Mesenchymal stem cell (in vitro differentiated cells and primary cell): ENCODE measurements around the gene CDC42BPB.

Source experiments
- DNase-seq: peaks from one replicate; pipeline ENCODE4 v3.0.0-alpha.2; 2013
- H2AFZ ChIP-seq: one replicate; pipeline ENCODE4 v1.6.1; 2013; ENCODE audit warnings: low read depth, mild to moderate bottlenecking, control low read depth, inconsistent platforms, low read length, moderate library complexity
- H2AK5ac ChIP-seq: 2 replicates; pipeline ENCODE4 v1.6.1; 2013; ENCODE audit warnings: low read length, moderate library complexity, mild to moderate bottlenecking, inconsistent platforms; ENCODE audit not compliant: severe bottlenecking
- H2BK120ac ChIP-seq: one replicate; pipeline ENCODE4 v1.6.1; 2013; ENCODE audit warnings: low read depth, mild to moderate bottlenecking, inconsistent platforms, low read length, moderate library complexity
- H2BK12ac ChIP-seq, 2 experiments: one replicate each; pipeline ENCODE4 v1.6.1; 2013; ENCODE audit warnings: inconsistent platforms in 2 of 2, low read length in 2 of 2, mild to moderate bottlenecking in 2 of 2, moderate library complexity in 2 of 2, control low read depth in 1 of 2
- H2BK15ac ChIP-seq: one replicate; pipeline ENCODE4 v1.6.1; 2013; ENCODE audit warnings: mild to moderate bottlenecking, low read depth, inconsistent platforms; ENCODE audit not compliant: poor library complexity, severe bottlenecking
- H2BK5ac ChIP-seq: 2 replicates; pipeline ENCODE4 v1.6.1; 2013; ENCODE audit warnings: low read depth, mild to moderate bottlenecking, low read length, control low read depth, inconsistent platforms; ENCODE audit not compliant: poor library complexity, severe bottlenecking
- H3K14ac ChIP-seq, 2 experiments: one replicate each; pipeline ENCODE4 v1.6.1; 2013; ENCODE audit warnings: inconsistent platforms in 2 of 2, low read length in 2 of 2, control low read depth in 1 of 2, mild to moderate bottlenecking in 1 of 2, moderate library complexity in 1 of 2
- H3K18ac ChIP-seq, 2 experiments: one replicate each; pipeline ENCODE4 v1.6.1; 2013; ENCODE audit warnings: inconsistent platforms in 2 of 2, low read length in 2 of 2, control low read depth in 1 of 2, low read depth in 1 of 2, mild to moderate bottlenecking in 1 of 2
- H3K23ac ChIP-seq, 2 experiments: one replicate each; pipeline ENCODE4 v1.6.1; 2013; ENCODE audit warnings: inconsistent platforms in 2 of 2, low read length in 2 of 2, mild to moderate bottlenecking in 2 of 2, moderate library complexity in 2 of 2, control low read depth in 1 of 2
- H3K27ac ChIP-seq: 2 replicates; pipeline ENCODE4 v1.5.1; 2013; ENCODE audit warnings: mild to moderate bottlenecking, moderate library complexity, low read length, control low read depth, inconsistent platforms; ENCODE audit not compliant: poor library complexity, severe bottlenecking
- H3K27me3 ChIP-seq, 2 experiments: 2 replicates each; pipeline versions ENCODE4 v1.6.1 to v1.7.0; 2013; ENCODE audit warnings: low read length in 2 of 2, mild to moderate bottlenecking in 2 of 2, moderate library complexity in 2 of 2, control low read depth in 1 of 2, inconsistent platforms in 1 of 2; ENCODE audit not compliant: control insufficient read depth in 1 of 2, insufficient read depth in 1 of 2
- H3K36me3 ChIP-seq, 2 experiments: 2 replicates each; pipeline versions ENCODE4 v1.6.1 to v1.7.0; 2013; ENCODE audit warnings: low read length in 2 of 2, control low read depth in 1 of 2, inconsistent platforms in 1 of 2, low read depth in 1 of 2, mild to moderate bottlenecking in 1 of 2; ENCODE audit not compliant: insufficient read depth in 2 of 2, control insufficient read depth in 1 of 2
- H3K4ac ChIP-seq, 2 experiments: one replicate each; pipeline ENCODE4 v1.6.1; 2013; ENCODE audit warnings: inconsistent platforms in 2 of 2, low read length in 2 of 2, mild to moderate bottlenecking in 2 of 2, moderate library complexity in 2 of 2, control low read depth in 1 of 2, low read depth in 1 of 2
- H3K4me1 ChIP-seq: 2 replicates; pipeline ENCODE4 v1.6.1; 2013; ENCODE audit warnings: low read depth, low read length, control low read depth; ENCODE audit not compliant: control insufficient read depth, insufficient read depth
- H3K4me2 ChIP-seq: 2 replicates; pipeline ENCODE4 v1.6.1; 2013; ENCODE audit warnings: low read length, mild to moderate bottlenecking, inconsistent platforms; ENCODE audit not compliant: poor library complexity, severe bottlenecking
- H3K4me3 ChIP-seq, 2 experiments: 2 replicates each; pipeline versions ENCODE4 v1.5.1 to v1.7.0; 2013; ENCODE audit warnings: low read length in 2 of 2, mild to moderate bottlenecking in 2 of 2, control low read depth in 1 of 2, low read depth in 1 of 2; ENCODE audit not compliant: insufficient read depth in 1 of 2
- H3K79me1 ChIP-seq: replicated peaks from 2 replicates; pipeline ENCODE4 v1.6.1; 2013; ENCODE audit warnings: mild to moderate bottlenecking, control low read depth, low read length, inconsistent platforms; ENCODE audit not compliant: poor library complexity, severe bottlenecking
- H3K9ac ChIP-seq: 2 replicates; pipeline ENCODE4 v1.7.0; 2013; ENCODE audit warnings: mild to moderate bottlenecking, low read length, moderate library complexity
- H3K9me3 ChIP-seq: 2 replicates; pipeline ENCODE4 v1.7.0; 2013; ENCODE audit warnings: mild to moderate bottlenecking, low read length; ENCODE audit not compliant: control insufficient read depth
- H4K8ac ChIP-seq: one replicate; pipeline ENCODE4 v1.6.1; 2013; ENCODE audit warnings: inconsistent platforms, mild to moderate bottlenecking, low read length, moderate library complexity
- H4K91ac ChIP-seq: one replicate; pipeline ENCODE4 v1.6.1; 2013; ENCODE audit warnings: mild to moderate bottlenecking, low read length, inconsistent platforms
- WGBS: methylation state at CpG from one replicate; pipeline ENCODE4 v1.1.7; 2013; ENCODE audit warnings: mixed read lengths; 5-methylcytosine and 5-hydroxymethylcytosine counted together

The CDC42BPB gene

GRCh38 chr14:103006991-103007520 lies 50.3 kb downstream of the CDC42BPB start:
- H3K9me3 ChIP-seq, result no peaks in the 10 kb centered on the region
- no peak overlapping the region for H3K4me2 ChIP-seq
- no peak overlapping the region for H3K4me3 ChIP-seq
- no peak overlapping the region for H3K9ac ChIP-seq
- H3K4ac ChIP-seq, result no peak overlapping the region
- over 99% methylated on average over 14 of the region's 14 CpGs for WGBS
- H3K36me3 ChIP-seq, result peaks cover 73 to 80% of the 10 kb centered on the region in 2 experiments
- no peak overlapping the region for H3K14ac ChIP-seq
- H3K18ac ChIP-seq, result no peak overlapping the region
- no peak overlapping the region for H2BK120ac ChIP-seq
- peaks cover 39% of the 10 kb centered on the region for H3K79me1 ChIP-seq
- no peak overlapping the region for H2AK5ac ChIP-seq
- no peak overlapping the region for H4K91ac ChIP-seq
- H3K27me3 ChIP-seq, result no peaks in the 10 kb centered on the region
- peaks cover 24% of the 10 kb centered on the region for H3K4me1 ChIP-seq
- no peak overlapping the region for H3K27ac ChIP-seq
- no peak for DNase-seq
- H2AFZ ChIP-seq, result no peak overlapping the region
- no peak overlapping the region for H2BK12ac ChIP-seq
- no peak overlapping the region for H2BK5ac ChIP-seq
- no peak overlapping the region for H3K23ac ChIP-seq
- no peak overlapping the region for H2BK15ac ChIP-seq
- no peak overlapping the region for H4K8ac ChIP-seq

- Histone ChIP-seq H2BK15ac (no peak overlapping the region), H3K14ac (no peak overlapping the region), H3K23ac (no peak overlapping the region), H3K9ac (no peak overlapping the region), H3K18ac (no peak overlapping the region), H3K4me3 (no peak overlapping the region), H3K27me3 (no peaks in the 10 kb centered on the region), H2AFZ (no peak overlapping the region), H3K4ac (no peak overlapping the region), H3K4me2 (no peak overlapping the region), H3K27ac (no peak overlapping the region), H4K8ac (no peak overlapping the region), H2BK5ac (no peak overlapping the region), H2BK12ac (no peak overlapping the region), H3K4me1 (peaks cover 19% of the 10 kb centered on the region), H3K9me3 (no peaks in the 10 kb centered on the region), H3K79me1 (peaks cover 48% of the 10 kb centered on the region), H2BK120ac (no peak overlapping the region), H4K91ac (no peak overlapping the region), H2AK5ac (no peak overlapping the region), H3K36me3 (peaks cover 82 to 84% of the 10 kb centered on the region in 2 experiments)
- DNase-seq, result no peak
- 98% methylated on average over 8 of the region's 8 CpGs for WGBS
Measured at GRCh38 chr14:103006106-103006505, 51.2 kb downstream of the CDC42BPB start.

GRCh38 chr14:103003850-103004249 lies 53.5 kb downstream of the CDC42BPB start:
- Histone ChIP-seq H2AK5ac (no peak overlapping the region), H3K27ac (no peak overlapping the region), H3K18ac (no peak overlapping the region), H3K9ac (no peak overlapping the region), H2BK5ac (no peak overlapping the region), H4K8ac (no peak overlapping the region), H2BK120ac (no peak overlapping the region), H3K4me3 (no peak overlapping the region), H3K27me3 (no peaks in the 10 kb centered on the region), H3K36me3 (peaks cover 82 to 90% of the 10 kb centered on the region in 2 experiments), H2AFZ (no peak overlapping the region), H3K4ac (no peak overlapping the region), H3K79me1 (peaks cover 60% of the 10 kb centered on the region), H4K91ac (no peak overlapping the region), H3K9me3 (no peaks in the 10 kb centered on the region), H3K4me1 (peaks cover 18% of the 10 kb centered on the region), H3K14ac (no peak overlapping the region), H3K4me2 (no peak overlapping the region), H2BK12ac (no peak overlapping the region), H3K23ac (no peak overlapping the region), H2BK15ac (no peak overlapping the region)
- DNase-seq, result no peak
- 98% methylated on average over 24 of the region's 24 CpGs for WGBS

- Histone ChIP-seq H2BK15ac (no peak overlapping the region), H3K4me3 (no peak overlapping the region), H3K4me1 (peaks cover 19% of the 10 kb centered on the region), H3K36me3 (peaks cover 77 to 88% of the 10 kb centered on the region in 2 experiments), H2AK5ac (no peak overlapping the region), H4K8ac (no peak overlapping the region), H3K27me3 (no peaks in the 10 kb centered on the region), H3K9me3 (no peaks in the 10 kb centered on the region), H3K27ac (no peak overlapping the region), H3K23ac (no peak overlapping the region), H2BK5ac (no peak overlapping the region), H3K4me2 (no peak overlapping the region), H3K4ac (no peak overlapping the region), H2AFZ (no peak overlapping the region), H3K14ac (no peak overlapping the region), H2BK120ac (no peak overlapping the region), H3K18ac (no peak overlapping the region), H3K9ac (no peak overlapping the region), H2BK12ac (no peak overlapping the region), H3K79me1 (peaks cover 55% of the 10 kb centered on the region), H4K91ac (no peak overlapping the region)
- 93% methylated on average over 14 of the region's 14 CpGs for WGBS
- no peak for DNase-seq
Measured at GRCh38 chr14:103003351-103003615, 54.1 kb downstream of the CDC42BPB start.
